Erythroblast (primary cell): ENCODE data around the gene TSPAN2.

Experiments used
- GATA1 ChIP-seq: IDR thresholded peaks from 2 replicates; pipeline ENCODE4 v1.6.1; 2011; ENCODE audit warnings: low read depth, mild to moderate bottlenecking, control low read depth, low read length, moderate library complexity
- POLR2A ChIP-seq: IDR thresholded peaks from 2 replicates; pipeline ENCODE4 v1.6.1; 2011; ENCODE audit warnings: mild to moderate bottlenecking, low read length

- no peak for TF ChIP-seq POLR2A
- TF ChIP-seq GATA1 = no peak
These were observed 1.7 kb upstream of the TSPAN2 start for GRCh38 chr1:115090956-115091355.
